Epithelial cell of proximal tubule (primary cell): Measurements from ENCODE around the gene RALGAPA2. TPM values are rescaled to one million over a fixed set of nuclear protein-coding genes. Genes with fewer than 3 reads are reported as not detected.

Experiments used
- DNase-seq: peaks from one replicate; pipeline ENCODE4 v3.0.0-alpha.2; 2011; ENCODE audit warnings: low read depth
- H3K4me3 ChIP-seq: 2 replicates; pipeline ENCODE4 v1.5.1; 2011; ENCODE audit warnings: low read depth, mild to moderate bottlenecking, low read length
- total RNA-seq: library from RNA; depleted of rRNA; stranded (reverse); fragments of >200 nt; gene quantifications from 2 replicates; pipeline ENCODE4 v1.2.3, GENCODE V29; 2015
- TF ChIP-seq, protein P1 (sequence below): conservative IDR thresholded peaks from 2 replicates; pipeline ENCODE4 v1.5.1; 2012; ENCODE audit warnings: low read depth, mild to moderate bottlenecking, low read length

Gene RALGAPA2
- total RNA-seq, 1 donor from 2014 or later = 13.8 TPM

DNA sequence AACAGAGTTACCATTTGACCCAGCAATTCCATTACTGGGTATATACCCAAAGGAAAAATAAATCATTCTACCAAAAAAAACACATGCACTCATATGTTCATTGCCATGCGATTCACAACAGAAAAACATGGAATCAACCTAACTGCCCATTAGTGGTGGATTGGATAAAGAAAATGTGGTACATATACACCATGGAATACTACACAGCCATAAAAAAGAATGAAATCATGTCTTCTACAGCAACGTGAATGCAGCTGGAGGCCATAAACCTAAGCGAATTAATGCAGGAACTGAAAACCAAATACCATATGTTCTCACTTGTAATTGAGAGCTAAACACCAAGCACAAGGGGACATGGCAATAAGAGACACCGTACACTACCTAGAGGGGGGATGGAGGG, 12.5 kb downstream of the RALGAPA2 start:
- TF ChIP-seq, protein P1, sequence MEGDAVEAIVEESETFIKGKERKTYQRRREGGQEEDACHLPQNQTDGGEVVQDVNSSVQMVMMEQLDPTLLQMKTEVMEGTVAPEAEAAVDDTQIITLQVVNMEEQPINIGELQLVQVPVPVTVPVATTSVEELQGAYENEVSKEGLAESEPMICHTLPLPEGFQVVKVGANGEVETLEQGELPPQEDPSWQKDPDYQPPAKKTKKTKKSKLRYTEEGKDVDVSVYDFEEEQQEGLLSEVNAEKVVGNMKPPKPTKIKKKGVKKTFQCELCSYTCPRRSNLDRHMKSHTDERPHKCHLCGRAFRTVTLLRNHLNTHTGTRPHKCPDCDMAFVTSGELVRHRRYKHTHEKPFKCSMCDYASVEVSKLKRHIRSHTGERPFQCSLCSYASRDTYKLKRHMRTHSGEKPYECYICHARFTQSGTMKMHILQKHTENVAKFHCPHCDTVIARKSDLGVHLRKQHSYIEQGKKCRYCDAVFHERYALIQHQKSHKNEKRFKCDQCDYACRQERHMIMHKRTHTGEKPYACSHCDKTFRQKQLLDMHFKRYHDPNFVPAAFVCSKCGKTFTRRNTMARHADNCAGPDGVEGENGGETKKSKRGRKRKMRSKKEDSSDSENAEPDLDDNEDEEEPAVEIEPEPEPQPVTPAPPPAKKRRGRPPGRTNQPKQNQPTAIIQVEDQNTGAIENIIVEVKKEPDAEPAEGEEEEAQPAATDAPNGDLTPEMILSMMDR = no peak
- no peak overlapping the region for H3K4me3 ChIP-seq
- DNase-seq = no peak

DNA sequence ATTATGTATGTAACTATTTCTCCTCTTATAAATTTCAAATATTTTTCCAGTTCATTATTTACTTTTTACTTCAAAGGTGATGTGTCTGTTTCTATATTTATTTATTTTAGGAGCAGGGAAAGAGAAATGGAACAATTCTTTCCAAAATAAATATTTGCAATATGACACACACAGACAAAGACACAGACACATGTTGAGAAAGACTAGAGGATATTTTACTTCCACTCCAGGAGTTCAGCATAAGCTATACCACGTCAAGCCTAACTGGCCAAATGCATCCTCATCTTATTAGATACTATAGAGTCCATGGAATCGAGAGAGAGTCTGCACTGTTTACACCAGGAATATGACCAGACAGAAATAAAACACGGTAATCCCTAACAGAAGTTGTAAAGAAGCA, 13.3 kb downstream of the RALGAPA2 start:
- no peak overlapping the region for H3K4me3 ChIP-seq
- no peak for DNase-seq
- TF ChIP-seq, protein P1 = no peak

DNA sequence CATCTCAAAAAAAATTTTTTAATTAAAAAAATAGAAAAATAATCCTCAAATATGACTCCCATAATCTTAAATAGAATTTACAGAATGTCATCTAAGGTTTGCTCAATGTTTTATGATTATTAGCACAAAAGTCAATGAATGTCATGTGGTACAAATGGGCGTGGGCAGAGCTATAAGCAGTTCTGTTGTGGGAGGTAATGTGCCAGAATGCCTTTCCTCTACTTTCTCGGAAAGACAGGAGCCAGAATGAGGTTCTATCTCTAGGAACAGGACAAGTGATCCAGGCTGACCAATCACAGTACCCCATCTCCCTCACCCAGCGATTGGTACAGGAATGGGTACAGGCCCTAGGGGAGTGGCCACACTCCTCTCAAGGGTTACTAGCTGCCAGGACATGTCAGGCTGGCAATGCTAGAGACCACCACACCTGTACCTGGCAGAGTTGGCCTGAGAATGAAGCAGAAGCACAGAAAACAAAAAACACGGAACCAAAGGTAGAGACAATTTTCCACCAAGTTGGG, 15.1 kb downstream of the RALGAPA2 start:
- no peak overlapping the region for H3K4me3 ChIP-seq
- DNase-seq = no peak
- TF ChIP-seq, protein P1 = no peak

DNA sequence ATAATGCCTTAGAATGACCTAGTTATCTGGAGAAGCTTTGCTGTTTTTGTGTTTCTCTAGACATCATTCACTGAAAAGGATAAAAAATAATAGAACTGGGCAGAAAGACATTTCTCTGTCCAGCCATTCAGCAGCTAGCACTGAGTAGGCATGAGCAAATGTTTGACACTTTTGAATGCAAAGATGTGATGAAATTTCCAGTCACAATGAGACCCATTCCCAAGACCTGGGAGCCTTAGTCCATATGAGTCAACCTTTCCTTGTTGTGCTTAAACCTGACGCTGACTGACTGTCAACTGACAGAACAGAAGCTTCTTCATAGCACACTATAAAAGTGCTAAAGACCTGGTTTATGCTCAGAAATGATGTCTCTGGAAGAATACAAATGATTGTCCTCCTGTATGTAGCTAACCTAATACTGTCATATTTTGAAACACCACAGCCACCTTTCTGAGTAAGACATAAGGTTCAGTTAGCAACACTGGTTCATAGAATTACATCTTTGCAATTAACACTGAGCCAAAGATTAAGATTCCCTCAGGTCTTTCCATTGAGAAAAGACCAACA, 17.1 kb downstream of the RALGAPA2 start:
- no peak for DNase-seq
- H3K4me3 ChIP-seq = no peak overlapping the region
- TF ChIP-seq, protein P1 = no peak

DNA sequence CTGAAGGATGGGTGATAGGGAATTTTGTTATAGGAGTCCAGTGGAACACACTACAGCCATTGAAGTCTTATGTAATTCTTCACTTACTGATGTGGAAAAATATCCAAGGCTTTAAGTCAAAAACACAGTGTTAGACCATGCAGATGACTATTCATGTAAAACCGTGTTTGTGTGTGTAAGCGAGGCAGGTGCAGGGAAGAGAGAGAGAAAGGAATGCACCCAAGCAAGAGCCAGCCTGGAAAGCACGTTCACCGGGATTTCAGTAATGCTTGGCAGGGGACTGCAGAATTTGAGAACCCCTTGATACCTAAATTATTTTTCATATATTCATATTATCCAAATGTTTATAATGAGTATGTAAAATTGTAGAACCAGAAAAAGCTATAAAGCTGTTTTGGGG, 17.9 kb downstream of the RALGAPA2 start:
- H3K4me3 ChIP-seq = no peak overlapping the region
- no peak for DNase-seq
- TF ChIP-seq, protein P1 = no peak

DNA sequence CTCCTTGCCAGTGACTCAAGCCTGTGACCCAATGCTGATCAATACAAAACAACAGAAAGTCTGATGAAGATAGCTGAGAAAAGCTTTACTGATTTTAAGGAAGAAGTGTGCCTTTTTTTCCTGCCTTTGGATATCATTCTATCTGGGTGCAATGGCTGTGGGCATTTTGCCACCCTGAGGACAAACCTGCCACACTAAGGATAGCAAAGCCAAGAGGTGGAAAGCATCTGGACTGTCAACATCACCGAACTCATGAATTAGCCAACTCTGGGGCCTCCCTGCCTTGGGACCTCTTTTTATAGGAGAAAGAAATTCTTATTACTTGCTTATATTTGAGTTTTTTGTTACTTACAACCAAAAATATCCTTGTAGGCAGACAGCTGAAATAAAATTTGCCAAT, 19.9 kb downstream of the RALGAPA2 start:
- H3K4me3 ChIP-seq = no peak overlapping the region
- DNase-seq = no peak
- TF ChIP-seq, protein P1 = no peak
